ENCODE results near the gene OR51B5.
"Not testable (repeated sequence)": the region's sequence is repeated elsewhere in the genome, so short reads cannot be mapped to it uniquely, and the experiment has no call there.

OR51B5 gene, protein sequence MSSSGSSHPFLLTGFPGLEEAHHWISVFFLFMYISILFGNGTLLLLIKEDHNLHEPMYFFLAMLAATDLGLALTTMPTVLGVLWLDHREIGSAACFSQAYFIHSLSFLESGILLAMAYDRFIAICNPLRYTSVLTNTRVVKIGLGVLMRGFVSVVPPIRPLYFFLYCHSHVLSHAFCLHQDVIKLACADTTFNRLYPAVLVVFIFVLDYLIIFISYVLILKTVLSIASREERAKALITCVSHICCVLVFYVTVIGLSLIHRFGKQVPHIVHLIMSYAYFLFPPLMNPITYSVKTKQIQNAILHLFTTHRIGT

DNA sequence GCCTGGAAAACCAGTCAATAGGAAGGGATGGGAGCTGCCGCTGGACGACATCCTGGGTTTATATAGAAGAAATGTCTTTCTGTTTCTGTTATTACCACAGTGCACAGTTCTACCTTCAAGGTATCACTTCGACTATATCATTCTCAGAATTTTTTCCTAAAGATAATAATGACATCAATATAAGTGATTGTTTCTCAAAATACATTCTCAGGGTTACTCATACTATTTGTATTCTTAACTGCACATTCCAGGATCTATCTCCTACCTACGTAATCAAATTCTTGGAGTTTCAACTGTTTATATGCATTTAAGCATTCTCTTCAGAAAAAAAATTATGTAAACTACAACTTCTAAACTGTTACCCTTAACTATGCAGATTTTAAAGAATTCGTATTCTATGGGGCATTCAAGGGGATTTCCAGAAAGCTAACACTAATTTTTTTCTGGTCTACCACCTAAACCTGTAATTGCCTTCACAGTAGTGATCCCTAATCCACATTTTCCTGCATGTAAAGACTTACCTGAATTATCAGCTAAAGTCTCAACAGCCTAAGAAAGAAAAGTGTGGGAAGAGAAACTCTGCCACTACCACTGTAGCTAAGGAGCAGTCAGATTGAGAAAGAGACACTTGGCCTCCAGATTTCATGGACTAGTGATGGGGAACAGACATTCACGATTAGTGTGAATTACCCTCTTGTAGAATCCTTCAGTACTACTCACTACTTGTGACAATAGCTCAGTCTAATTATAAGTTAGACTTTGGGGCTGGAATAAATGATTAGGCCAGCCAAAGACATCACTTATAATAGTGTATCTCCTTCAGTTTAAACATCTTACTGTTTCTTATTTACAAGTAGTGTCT, at the start of gene OR51B5:
Gene OR51B5 (minus strand): TSS at position 51 of the 862 bp plus-strand sequence. CDS start 0 bp downstream, at position 51.
- no peak for DNase-seq

DNA sequence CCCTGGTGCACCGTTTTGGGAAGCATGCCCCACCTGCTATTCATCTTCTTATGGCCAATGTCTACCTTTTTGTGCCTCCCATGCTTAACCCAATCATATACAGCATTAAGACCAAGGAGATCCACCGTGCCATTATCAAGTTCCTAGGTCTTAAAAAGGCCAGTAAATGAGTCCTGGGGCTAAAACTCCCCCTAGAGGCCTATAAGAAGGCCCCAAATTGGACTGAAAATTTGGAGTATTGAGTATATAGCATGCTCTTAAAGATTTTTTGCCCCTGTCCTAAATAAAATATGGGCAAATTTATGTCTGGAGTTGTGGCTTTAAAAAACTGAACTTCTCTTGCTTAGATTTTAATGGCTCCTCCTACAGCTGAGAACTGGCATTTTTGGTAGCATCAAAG, 46.9 kb upstream of the OR51B5 start:
- DNase-seq = no peak

DNA sequence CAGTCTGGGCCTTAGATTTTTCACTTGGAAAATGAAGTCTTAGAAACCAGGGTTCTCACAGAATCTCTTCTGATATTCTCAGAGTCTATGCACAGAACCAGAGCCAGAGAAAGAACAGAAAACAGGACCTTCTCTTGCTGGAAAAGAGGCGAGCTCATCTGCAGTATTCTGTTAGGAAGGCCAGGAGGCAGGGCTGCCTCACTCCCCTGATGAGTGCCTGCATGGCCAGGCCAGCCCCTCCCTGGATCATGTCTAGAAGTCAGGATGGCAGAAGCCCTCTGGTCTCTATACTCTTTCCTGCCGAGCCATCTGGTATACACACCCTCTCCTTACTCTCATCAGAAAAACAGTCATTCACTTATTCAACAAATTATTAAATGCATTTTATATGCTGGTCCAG, 41.0 kb upstream of the OR51B5 start:
- DNase-seq = no peak

DNA sequence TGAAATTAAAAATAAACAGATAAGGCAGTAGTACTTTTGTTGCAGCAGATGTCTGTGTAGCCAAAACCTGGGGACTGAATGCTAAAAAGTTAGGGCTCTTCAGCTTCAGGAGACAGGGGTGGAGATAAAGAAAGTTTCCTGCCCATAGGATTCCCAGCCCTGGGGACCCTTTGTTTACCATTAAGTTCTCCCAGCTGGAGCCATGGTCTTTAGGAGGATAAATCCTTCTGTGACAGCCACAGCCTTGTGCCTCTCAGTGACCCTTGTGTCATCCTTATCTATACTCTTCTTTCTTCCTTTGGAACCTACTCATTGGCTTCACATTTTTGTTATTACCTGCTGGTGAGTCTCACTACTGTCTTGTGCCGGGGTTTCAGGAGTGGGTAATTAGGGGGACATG, 40.3 kb upstream of the OR51B5 start, which contains the start of gene OR51M1:
Gene OR51M1 (plus strand): TSS at position 237 of the 400 bp plus-strand sequence. CDS start 5,587 bp downstream, outside the sequence.
- no peak for DNase-seq

DNA sequence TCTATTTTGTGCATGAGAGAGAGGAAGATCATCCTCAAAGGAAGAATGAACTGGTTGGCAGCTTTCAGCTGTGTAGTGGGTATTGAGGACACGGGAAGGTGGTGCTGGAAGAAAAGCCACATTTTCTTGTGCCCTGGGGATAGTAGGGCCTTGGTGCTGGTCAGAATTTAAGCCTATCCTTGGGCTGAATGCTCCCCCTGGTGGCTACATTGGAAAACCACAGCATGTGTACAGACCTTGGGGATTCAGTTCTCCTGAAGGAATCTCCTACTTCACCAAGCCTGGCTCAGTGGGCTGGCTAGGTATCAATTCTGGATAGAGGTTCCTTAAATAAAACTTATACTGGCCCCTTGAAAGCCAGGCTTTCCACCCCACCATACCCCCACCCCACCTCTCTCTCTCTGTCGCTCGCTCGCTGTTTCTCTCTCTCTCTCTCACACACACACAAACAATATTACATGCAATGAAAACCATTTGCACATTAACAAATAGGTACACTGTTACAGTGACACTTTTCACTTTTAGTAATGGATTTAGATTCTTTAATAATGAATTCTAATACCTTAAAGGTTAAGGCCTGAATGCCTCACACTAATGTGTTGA, 37.5 kb upstream of the OR51B5 start:
- DNase-seq = peak; percentile 19

DNA sequence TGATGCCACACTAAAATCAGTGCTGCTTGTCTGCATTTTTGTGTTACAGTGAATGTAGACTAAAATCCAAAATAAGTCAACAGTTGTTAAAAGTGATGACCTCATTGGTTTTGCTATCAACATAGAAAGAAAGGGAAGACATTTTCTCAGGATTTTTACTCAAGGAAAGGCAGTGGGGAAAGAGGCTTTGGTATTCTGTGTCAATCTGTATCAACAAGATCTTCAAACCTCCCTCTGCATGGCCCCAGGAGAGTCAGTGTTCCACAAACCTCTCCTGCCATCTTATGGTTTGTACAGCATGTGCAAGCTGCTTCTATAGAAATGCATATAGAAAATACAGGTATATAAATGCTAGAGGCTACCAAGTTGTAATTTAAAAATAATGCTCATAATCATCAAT, 26.5 kb upstream of the OR51B5 start:
- peak; percentile 24 for DNase-seq

DNA sequence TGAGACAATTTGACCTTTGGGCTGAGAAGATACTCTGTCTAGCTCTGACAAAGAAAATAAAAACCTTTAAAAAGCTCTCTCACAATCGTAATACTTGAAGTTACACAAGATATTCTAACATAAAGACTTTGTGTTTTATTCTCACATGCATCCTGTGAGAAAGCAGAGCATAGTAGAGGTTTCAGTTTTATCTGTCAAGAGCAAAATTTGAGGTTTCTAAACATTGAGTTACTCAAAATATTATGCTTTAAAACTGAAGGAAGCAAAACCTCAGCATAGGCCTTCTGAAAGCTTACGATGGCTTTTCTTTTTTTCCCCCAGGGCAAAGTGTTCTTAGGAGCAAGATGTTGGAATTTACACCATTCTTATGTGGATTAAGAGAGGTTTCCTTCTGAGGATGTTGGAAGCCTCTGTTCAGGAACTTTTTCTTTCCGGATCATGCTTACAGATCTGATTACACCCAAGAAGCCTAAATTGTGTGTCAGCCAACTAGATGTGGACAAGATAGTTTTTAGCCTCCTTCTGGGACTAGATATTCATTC, 25.2 kb upstream of the OR51B5 start:
- DNase-seq = no peak

DNA sequence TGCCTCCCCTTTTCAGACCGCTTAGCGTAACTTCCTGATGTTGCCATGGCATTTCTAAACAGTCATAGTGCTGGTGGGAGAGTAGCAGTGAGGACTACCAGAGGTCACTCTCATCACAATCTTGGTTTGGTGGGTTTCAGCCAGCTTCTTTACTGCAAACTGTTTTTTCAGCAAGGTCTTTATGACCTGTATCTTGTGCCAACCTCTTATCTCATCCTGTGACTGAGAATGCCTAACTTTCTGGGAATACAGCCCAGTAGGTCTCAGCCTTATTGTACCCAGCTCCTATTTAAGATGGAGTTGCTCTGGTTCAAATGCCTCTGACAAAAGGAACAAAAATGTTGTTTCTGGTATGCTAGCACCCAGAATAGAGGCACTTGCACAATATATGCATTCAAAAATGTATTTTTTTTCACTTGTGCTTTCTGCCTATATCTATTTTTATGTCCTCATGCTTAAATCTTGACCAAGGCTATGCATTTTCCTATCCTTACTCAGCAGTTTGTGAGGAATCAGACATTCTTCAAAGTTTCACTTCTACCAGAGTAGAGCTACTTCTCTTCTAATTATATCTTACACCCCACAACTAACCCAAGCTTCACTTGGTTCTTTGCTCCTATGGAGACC, 24.2 kb upstream of the OR51B5 start:
- DNase-seq = no peak

DNA sequence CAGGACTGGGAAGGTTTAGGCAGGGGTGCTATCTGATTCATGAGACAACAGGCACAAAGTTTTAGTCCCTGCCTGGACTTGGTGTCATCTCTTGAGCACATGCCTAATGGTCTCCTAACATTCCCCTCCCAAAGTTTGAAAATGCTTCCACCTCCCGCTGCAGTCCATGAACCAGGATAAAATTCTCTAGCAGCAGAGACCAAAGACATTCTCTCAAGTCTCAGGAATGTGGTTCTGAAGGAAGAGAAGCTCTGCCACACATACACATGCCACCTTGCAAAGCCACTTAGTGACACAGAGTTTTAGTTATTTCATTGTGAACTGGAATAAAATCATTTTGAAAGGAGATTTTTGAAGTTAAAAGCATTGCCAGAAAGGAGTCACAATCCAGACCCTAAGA, 23.5 kb upstream of the OR51B5 start:
- no peak for DNase-seq

DNA sequence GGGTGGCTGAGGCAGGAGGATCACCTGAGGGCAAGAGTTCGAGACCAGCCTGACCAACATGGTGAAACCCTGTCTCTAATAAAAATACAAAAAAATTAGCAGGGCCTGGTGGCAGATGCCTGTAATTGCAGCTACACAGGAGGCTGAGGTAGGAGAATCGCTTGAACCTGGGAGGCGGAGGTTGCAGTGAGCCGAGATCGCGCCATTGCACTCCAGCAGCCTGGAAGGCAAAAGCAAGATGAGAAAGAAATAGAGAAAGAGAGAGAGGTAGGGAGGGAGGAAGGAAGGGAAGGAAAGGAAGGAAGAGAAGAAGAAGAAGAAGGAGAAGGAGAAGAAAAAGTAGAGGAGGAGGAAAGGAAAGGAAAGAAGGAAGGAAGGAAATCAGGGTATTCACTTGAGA, 23.0 kb upstream of the OR51B5 start:
- DNase-seq = not testable (repeated sequence)

DNA sequence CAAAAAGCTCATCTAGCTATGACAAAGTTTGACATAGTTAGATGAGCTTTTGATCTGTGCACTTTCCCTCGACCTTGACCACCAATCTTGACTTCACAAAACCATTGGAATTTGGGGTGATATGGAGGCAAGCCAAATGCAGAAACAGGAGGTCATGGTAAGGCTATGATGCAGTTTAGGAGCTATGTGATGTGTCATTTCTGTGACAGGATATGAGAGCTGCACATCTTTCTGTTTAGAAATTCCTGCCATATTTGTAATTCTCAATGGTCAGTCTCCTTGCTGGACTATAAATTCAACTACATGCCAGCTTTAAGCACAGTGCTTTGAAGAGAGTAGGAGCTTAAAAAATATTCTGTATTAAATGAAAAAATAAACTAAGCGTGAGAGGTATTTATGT, 20.9 kb upstream of the OR51B5 start:
- DNase-seq = no peak

DNA sequence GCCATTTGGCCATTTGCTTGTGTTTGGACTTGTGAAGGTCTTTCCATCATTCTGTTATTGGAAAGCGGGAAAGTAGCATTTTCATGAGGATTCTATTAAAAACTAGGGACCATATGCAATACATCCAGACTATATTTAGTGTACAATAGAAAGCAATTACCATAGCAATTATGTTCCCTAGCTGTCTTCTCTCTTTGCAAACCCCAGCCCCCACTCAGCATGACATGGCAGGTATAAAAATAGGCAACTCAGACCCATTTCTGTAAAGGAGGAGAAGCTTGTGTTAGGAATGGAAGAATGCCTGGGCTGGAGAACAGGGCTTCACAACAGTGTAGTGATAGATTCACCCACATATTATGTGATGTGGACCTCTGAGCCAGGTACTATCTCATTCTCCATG, 20.4 kb upstream of the OR51B5 start:
- DNase-seq = no peak

DNA sequence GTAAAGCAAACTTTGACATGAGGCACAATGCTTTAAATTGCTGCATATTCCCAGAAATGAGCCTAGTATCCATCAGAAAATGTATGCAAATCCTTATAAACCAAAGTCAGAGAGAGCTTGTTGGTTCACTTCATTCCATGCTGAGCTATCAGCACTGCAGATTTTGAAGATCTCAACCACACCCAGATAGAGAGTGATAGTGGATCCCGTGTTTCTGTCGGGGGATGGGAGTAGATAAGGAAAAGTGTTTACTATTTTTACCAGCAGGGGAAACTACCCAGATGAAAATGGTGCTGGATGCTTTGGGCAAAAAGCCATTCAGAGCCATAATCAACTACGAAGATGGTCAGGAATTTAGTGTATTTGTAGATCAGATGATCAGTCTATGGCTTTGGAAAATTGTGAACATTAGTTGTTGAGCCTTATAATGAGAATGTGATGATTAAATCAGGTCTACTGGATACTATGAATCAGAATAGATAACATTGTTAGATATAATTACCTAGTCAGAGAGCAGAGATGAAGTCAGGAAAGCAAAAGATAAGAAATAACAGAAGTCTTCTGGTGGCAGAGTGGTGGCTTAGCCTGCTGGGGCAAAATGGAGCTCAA, 18.8 kb upstream of the OR51B5 start:
- no peak for DNase-seq

DNA sequence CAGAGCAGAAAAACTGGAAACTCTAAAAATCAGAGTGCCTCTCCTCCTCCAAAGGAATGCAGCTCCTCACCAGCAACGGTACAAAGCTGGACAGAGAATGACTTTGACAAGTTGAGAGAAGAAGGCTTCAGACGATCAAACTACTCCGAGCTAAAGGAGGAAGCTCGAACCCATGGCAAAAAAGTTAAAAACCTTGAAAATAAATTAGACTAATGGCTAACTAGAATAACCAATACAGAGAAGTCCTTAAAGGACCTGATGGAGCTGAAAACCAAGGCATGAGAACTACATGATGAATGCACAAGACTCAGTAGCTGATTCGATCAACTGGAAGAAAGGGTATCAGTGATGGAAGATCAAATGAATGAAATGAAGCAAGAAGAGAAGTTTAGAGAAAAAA, 12.7 kb upstream of the OR51B5 start:
- not testable (repeated sequence) for DNase-seq

DNA sequence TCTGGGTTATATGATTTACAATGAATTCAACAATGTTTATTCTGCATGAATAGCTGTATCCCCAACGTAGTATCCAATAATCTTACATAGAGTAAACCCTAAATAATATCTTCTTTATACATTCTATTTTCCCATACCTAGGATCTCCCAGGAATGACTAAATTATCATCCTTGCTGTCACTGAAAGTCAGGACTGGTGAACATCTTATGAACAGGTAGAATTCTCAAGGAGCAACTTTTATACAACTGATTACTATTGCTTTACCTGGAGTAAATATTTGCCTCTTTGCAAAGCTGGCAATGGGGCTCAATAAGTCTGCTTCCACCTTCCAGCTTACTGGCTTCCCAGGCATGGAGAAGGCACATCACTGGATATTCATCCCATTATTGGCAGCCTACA, 7.9 kb upstream of the OR51B5 start, which contains the start of gene OR51B6:
Gene OR51B6 (plus strand): TSS at position 301 of the 400 bp plus-strand sequence. CDS start 0 bp downstream, at position 301.
- DNase-seq = no peak

DNA sequence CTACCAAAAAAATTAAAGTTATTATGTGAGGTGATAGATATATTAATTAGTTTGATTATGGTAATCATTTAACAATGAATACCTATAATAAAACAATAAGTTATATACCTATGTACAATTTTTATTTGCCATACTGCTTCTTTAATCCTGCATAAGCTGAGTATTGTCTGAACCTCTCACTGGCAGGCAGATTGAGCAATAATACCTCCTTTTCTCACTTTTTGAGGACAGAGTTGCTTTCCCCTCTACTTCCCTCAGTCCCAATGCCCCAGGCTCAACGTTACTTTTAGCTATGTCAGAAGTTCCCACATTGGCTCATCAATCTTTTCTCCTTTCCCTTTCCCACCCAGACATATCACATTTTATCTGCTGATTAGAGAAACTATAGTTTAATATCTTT, 6.2 kb upstream of the OR51B5 start:
- no peak for DNase-seq

DNA sequence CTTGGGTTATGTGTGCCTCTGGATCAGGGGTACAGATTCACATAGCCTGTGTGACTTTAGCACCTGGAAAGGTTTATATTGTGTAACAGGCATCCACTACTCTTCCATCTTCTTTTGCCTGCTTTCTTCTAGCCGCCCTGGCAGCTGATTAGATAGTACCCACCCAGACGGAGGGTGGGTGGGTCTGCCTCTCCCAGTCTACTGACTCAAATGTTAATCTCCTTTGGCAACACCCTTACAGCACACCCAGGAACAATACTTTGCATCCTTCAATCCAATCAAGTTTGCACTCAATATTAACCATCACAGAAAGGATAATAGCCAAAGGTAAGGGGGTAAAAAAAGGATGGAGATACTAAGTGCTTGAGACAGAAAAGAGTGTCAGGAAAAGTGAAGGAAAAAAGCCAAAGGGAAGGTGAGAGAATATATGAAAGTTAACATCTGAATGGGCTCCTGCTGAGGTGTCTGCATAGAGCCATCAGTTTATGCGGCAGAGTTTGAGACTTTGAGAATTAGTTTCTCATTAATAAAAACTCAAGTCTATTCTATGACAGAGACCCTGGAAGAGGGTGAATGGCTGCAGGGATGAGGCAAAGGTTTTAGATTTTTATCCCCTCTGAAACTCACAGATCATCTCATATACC, 5.3 kb upstream of the OR51B5 start:
- no peak for DNase-seq

DNA sequence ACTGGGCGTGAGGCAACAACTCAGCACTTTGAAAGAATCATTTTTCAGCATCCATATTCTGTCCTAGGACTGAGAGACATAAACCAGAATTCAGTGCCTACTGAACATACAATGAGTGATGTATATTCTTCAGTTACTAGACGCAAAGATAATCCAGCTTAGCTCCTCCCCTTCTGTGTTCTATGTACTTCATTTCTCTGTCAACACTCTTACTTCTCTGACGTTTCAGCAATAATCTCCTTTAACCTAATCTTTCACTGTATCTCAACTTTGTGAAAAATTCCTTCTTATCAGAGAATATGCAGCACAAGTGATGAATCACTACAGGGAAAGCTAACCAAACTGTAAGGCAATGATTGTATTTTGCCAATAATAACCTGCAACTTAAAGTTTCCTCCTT, 2.5 kb upstream of the OR51B5 start:
- DNase-seq = no peak

DNA sequence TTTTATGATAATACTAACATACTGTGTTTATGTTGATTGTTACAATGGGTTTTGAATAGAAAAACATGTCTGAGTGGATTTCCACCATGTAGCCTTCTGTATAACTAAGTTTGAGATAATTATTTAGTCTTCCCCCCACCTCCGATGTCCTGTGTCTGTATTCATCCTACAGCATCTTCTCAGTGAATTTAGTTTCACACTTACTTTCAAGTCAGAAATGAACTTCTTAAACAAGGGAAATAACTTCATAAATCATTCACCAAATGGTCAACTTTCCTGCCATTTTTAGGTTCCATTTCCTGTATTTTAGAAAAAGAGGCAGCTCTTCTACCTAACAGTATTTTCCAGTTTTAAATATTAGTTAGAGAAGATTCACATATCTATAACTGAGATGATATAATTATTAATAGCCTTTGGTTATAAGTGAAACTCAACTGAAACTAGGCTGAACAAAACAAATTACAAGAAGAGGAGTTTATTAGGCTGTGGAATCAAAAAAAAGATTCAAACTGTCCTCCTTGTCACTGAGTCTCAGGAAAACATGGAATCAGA, 3.5 kb downstream of the OR51B5 start:
- no peak for DNase-seq

DNA sequence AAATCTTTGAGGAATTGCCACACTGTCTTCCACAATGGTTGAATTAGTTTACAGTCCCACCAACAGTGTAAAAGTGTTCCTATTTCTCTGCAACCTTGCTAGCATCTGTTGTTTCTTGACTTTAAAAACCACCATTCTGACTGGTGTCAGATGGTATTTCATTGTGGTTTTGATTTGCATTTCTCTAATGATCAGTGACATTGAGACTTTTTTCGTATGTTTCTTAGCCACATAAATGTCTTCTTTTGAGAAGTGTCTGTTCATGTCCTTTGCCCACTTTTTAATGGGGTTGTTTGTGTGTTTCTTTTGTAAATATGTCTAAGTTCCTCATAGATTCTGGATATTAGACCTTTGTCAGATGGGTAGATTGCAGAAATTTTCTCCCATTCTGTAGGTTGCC, 6.1 kb downstream of the OR51B5 start:
- not testable (repeated sequence) for DNase-seq

DNA sequence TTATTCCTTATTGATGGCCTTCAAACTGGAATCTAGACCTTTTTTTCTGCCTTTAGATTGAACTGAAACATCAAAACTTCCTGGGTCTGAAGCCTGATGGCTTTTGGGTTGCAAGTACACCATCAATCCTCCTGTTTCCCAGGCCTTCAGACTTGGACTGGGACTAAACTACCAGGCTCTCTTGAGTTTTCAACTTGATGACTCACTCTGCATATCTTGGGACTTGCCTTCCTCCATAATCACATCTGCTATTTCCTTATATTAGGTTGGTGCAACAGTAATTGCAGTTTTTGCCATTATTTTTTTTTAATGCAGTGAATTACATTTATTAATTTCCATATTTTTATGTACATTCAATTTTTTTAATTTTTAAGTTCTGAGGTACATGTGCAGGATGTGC, 7.0 kb downstream of the OR51B5 start:
- DNase-seq = no peak

DNA sequence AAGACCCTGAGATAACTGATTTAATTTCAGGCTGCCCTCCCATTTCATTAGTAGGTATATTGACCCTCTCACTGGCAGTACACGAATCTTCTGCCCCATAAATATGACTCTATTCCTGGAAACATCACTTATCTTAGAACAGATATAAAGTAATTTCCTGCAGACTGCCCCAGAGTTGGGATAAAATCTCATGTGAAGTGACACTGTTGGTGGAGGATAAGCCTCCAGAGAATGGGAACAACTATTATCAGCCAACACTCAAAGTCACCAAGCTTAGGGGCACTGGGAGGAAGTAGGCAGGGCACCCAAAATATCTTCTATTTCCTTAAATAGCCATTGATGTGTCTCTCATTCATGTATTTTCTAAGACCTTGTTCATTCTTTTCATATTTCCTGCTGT, 8.2 kb downstream of the OR51B5 start:
- no peak for DNase-seq

Measured in GDM1 (cell line).